ENCODE measurements around the gene ABCC6.
"Not testable (repeated sequence)": the region's sequence is repeated elsewhere in the genome, so short reads cannot be mapped to it uniquely, and the experiment has no call there.

Gene ABCC6

GRCh38 chr16:16222850-16223661, at the start of gene ABCC6:
ABCC6 (minus strand) TSS chr16:16223494; CDS start chr16:16223434, 60 bp downstream.
- not testable (repeated sequence) for DNase-seq (ENCODE audit: low read depth)

DNA sequence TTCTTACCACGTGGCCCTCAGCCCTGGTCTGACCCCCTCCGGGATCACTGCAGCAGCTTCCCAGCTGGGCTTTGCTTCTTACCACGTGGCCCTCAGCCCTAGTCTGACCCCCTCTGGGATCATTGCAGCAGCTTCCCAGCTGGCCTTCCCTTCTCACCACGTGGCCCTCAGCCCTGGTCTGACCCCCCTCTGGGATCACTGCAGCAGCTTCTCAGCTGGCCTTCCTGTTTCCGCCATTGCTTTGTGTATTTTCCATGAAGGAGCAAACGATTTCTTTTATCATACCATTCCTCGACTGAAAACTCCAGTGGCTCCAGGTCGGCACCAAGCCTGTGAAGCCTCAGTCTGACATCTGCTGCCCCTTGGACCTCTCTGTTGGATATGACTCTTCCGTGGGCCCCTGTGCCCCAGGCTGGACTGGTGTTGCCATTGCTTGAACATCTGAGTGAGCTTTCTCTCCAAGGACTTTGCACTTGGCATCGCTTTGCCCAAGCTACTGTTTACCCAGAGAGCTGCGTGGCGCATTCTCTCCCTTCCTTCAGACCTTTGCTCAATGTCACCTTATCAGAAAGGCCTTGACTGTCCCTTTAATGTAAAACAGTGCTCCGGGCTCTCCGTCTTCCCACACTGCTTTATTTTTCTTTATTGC, 49.4 kb upstream of the ABCC6 start:
- not testable (repeated sequence) for DNase-seq (ENCODE audit: low read depth)

- not testable (repeated sequence) for DNase-seq (ENCODE audit: low read depth)
These were observed 48.4 kb upstream of the ABCC6 start for GRCh38 chr16:16271658-16272057.

DNA sequence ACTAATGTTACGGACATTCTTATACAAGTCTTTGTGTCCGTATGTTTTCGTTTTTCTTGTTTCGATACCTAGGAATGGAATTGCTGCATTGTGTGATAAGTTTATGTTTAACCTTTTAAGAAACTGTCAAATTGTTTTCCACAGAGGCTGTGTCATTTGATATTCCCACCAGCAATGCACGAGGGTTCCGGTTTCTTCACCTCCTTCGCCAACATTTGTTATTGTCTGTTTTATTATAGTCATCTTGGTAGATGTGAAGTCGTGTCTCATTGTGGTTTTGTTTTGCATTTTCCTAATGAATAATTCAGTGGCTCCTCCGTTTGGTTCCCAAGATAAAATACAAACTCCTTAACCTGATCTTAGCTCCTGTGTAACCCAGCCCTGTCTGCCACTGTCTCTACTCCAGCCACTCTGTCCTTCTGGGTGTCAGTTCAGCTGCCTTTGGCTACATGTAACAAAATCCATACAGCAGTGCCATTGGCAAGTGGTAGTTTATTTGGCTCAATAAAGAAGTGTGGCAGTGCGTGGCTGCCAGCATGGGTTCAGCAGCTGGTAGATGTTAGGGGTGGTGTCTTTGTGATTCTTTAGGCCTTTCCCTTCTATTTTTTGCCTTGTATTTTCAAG, 45.0 kb upstream of the ABCC6 start:
- not testable (repeated sequence) for DNase-seq (ENCODE audit: low read depth)

GRCh38 chr16:16267708-16268107, 44.4 kb upstream of the ABCC6 start:
- not testable (repeated sequence) for DNase-seq (ENCODE audit: low read depth)

GRCh38 chr16:16265044-16265443, 41.8 kb upstream of the ABCC6 start:
- not testable (repeated sequence) for DNase-seq (ENCODE audit: low read depth)

DNA sequence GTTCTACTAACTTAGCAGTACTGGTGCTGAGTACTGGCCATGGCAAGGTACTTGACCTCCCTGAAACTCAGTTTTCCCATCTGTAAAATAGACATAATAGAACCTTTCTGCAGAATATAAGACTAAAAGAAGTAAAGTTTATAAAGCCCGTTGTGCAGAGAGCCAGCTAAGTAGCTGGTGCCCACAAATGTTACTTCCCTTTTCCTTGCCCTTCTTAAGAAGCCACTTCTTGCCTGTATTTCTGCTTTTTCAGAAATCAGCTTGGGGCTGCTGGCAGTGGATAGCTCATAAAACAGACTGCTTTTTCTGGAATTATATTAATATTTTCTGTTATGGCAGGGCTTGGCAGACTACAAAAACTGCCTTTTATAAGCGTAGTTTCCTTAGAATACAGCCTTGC, 40.7 kb upstream of the ABCC6 start:
- not testable (repeated sequence) for DNase-seq (ENCODE audit: low read depth)

- not testable (repeated sequence) for DNase-seq (ENCODE audit: low read depth)
These were observed 39.8 kb upstream of the ABCC6 start for GRCh38 chr16:16262954-16263555.

- DNase-seq (ENCODE audit: low read depth): not testable (repeated sequence)
These were observed 36.7 kb upstream of the ABCC6 start for GRCh38 chr16:16259971-16260370.

- DNase-seq (ENCODE audit: low read depth): not testable (repeated sequence)
These were observed 35.5 kb upstream of the ABCC6 start for GRCh38 chr16:16258822-16259221.

DNA sequence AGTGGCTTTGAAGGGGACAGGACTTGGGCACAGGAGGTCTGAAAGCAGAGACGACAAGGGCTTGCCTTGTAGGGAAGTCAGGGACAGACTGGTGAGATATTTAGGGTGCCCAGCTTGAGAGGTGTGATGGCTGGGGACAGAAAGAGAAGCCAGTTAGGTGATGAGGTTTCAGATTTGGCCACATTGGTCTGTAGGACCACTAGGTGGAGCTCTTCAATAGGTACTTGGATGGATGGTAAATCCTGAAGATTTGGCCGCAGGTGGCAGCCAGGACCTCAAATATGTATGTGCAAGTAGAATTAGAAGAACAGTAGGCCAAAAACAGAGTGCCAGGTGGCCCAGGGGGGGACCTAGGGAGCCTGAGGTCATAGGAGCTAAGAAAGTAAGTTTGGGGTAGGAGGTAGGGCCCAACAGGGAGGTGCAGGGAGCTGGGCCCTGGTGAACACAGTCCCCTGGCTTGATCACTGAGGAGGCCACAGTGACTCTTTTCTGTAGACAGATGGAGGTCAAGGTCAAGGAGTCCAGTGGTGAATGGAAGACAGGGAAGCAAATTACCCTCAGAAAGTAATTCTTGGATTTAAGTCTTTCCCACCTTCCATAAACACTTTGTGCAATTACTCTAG, 34.1 kb upstream of the ABCC6 start:
- not testable (repeated sequence) for DNase-seq (ENCODE audit: low read depth)

- not testable (repeated sequence) for DNase-seq (ENCODE audit: low read depth)
These were observed 29.1 kb upstream of the ABCC6 start for GRCh38 chr16:16252377-16252776.

- not testable (repeated sequence) for DNase-seq (ENCODE audit: low read depth)
These were observed 26.5 kb upstream of the ABCC6 start for GRCh38 chr16:16249621-16250330.

DNA sequence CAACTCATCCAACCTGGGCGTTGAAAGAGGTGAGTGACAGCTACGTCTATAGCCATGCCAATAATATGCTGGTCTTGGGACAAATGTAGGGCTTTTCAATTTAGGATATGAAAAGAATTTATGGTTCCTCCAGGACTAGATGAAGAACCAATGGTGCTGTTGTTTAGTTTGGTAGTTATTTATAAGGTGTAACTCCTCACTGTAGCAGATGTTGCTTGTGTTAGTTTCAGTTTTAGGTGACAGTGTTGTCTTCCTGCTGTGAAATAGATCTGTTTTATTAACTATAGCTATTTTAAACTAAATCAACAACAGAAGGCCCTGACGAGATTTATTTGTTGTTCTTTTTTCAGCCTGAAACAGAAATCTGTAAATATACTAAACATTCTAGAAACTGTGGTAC, 24.1 kb upstream of the ABCC6 start:
- DNase-seq (ENCODE audit: low read depth): not testable (repeated sequence)

GRCh38 chr16:16246578-16247262, 23.4 kb upstream of the ABCC6 start:
- not testable (repeated sequence) for DNase-seq (ENCODE audit: low read depth)

DNA sequence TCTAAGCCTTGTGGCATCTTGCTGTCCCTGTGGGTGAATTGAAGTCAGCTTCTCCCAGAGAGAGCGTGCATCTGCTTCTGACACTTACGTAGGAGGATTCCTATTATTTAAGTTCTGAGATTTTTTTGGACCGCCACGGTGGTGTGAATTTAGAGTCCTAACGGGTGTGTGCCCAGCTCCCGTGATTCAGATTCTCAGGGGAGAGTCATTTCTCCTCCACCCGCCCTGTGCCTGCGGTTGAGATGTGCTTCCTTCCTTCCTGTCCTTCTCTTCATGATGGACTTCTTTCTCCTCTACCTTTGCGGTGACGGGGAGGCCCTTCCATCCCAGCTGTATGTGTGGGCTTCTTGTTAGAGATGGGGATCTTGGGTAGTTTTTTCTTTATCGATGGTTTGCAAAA, 20.6 kb upstream of the ABCC6 start:
- DNase-seq (ENCODE audit: low read depth): not testable (repeated sequence)

GRCh38 chr16:16240667-16241066, 17.4 kb upstream of the ABCC6 start:
- not testable (repeated sequence) for DNase-seq (ENCODE audit: low read depth)

- DNase-seq (ENCODE audit: low read depth): not testable (repeated sequence)
These were observed 14.4 kb upstream of the ABCC6 start for GRCh38 chr16:16237738-16238137.

GRCh38 chr16:16237071-16237470, 13.8 kb upstream of the ABCC6 start:
- DNase-seq (ENCODE audit: low read depth): not testable (repeated sequence)

DNA sequence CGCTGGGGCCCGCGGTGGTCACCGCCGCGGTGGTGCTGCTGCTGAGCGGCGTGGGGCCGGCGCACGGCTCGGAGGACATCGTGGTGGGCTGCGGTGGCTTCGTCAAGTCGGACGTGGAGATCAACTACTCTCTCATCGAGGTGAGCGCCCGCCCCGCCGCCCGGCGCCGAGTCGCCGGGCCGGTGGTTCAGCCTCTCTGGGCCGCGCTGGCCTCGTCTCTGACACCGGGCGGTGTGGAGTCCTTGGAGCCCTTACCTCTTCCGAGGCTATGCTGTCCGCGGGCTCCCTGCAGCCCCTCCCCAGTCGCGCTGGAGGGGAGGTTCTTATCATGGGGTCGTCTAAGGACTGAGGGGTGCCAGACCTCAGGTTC, 9.4 kb upstream of the ABCC6 start:
- not testable (repeated sequence) for DNase-seq (ENCODE audit: low read depth)
